Chondrocyte (in vitro differentiated cells): Measurements from ENCODE around the gene NELL2. TPM values are rescaled to one million over a fixed set of nuclear protein-coding genes. Genes with fewer than 3 reads are reported as not detected.

Source experiments
- DNase-seq: peaks from one replicate; pipeline ENCODE4 v3.0.0; 2021; ENCODE audit warnings: mixed read lengths, low spot score
- H3K27ac Mint-ChIP-seq: one replicate; pipeline ENCODE4 v1.8.0; 2021; ENCODE audit warnings: mild to moderate bottlenecking, moderate library complexity, mixed read lengths; ENCODE audit not compliant: unreplicated experiment
- H3K27me3 Mint-ChIP-seq: 2 replicates; pipeline ENCODE4 v1.8.0; 2021; ENCODE audit warnings: low read depth, mixed read lengths
- H3K36me3 Mint-ChIP-seq: 2 replicates; pipeline ENCODE4 v1.8.0; 2021; ENCODE audit warnings: low read depth, mixed read lengths
- H3K4me1 Mint-ChIP-seq: 2 replicates; pipeline ENCODE4 v1.8.0; 2021; ENCODE audit warnings: low read depth, mild to moderate bottlenecking, mixed read lengths
- H3K4me3 Mint-ChIP-seq: one replicate; pipeline ENCODE4 v1.8.0; 2021; ENCODE audit warnings: mild to moderate bottlenecking, moderate library complexity, mixed read lengths; ENCODE audit not compliant: unreplicated experiment
- H3K9me3 Mint-ChIP-seq: 2 replicates; pipeline ENCODE4 v1.8.0; 2021; ENCODE audit warnings: low read depth, mixed read lengths
- total RNA-seq: library from RNA; stranded (reverse); gene quantifications from 3 replicates; pipeline ENCODE4 v1.2.1, GENCODE V29; 2021
- TF ChIP-seq, protein P1 (sequence below): fragments of 200-600 bp; sonication (generic); IDR thresholded peaks from 2 replicates; pipeline ENCODE4 v1.5.0; 2021; ENCODE audit warnings: antibody characterized with exemption, mild to moderate bottlenecking, moderate library complexity

Gene NELL2
- total RNA-seq, 1 donor from 2014 or later: not detected

- H3K4me1 Mint-ChIP-seq: no peaks in the 10 kb centered on the region
- no peak overlapping the region for H3K4me3 Mint-ChIP-seq
- H3K27me3 Mint-ChIP-seq: peaks cover 2% of the 10 kb centered on the region
- no peaks in the 10 kb centered on the region for H3K9me3 Mint-ChIP-seq
- H3K36me3 Mint-ChIP-seq: peaks cover 2% of the 10 kb centered on the region
- TF ChIP-seq, protein P1, sequence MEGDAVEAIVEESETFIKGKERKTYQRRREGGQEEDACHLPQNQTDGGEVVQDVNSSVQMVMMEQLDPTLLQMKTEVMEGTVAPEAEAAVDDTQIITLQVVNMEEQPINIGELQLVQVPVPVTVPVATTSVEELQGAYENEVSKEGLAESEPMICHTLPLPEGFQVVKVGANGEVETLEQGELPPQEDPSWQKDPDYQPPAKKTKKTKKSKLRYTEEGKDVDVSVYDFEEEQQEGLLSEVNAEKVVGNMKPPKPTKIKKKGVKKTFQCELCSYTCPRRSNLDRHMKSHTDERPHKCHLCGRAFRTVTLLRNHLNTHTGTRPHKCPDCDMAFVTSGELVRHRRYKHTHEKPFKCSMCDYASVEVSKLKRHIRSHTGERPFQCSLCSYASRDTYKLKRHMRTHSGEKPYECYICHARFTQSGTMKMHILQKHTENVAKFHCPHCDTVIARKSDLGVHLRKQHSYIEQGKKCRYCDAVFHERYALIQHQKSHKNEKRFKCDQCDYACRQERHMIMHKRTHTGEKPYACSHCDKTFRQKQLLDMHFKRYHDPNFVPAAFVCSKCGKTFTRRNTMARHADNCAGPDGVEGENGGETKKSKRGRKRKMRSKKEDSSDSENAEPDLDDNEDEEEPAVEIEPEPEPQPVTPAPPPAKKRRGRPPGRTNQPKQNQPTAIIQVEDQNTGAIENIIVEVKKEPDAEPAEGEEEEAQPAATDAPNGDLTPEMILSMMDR: no peak
- no peak for DNase-seq
- no peak overlapping the region for H3K27ac Mint-ChIP-seq
Measured at GRCh38 chr12:44537354-44537753, 338.8 kb downstream of the NELL2 start.

DNA sequence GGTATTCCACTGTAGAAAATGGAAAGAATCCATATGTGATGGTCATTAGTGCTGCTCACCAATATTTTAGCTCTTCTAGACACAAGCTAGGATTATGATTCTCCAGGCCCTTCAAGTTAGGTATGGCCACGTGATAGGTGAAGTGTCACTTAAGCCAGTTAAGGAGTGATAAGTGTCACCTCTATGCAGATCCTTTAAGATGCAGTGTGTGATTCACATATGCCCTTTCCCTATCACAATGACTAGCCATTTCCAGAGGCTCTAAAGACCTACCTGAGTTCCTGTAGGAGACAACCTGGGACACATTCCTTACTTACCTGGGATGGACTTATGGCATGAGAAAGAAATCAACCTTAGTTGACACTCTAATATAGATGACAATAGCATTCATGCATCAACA, 343.2 kb downstream of the NELL2 start:
- Mint-ChIP-seq H3K9me3 (no peaks in the 10 kb centered on the region), H3K36me3 (peaks cover 2% of the 10 kb centered on the region), H3K4me3 (no peak overlapping the region), H3K4me1 (no peaks in the 10 kb centered on the region), H3K27ac (no peak overlapping the region), H3K27me3 (no peaks in the 10 kb centered on the region)
- TF ChIP-seq, protein P1: no peak
- DNase-seq: no peak

DNA sequence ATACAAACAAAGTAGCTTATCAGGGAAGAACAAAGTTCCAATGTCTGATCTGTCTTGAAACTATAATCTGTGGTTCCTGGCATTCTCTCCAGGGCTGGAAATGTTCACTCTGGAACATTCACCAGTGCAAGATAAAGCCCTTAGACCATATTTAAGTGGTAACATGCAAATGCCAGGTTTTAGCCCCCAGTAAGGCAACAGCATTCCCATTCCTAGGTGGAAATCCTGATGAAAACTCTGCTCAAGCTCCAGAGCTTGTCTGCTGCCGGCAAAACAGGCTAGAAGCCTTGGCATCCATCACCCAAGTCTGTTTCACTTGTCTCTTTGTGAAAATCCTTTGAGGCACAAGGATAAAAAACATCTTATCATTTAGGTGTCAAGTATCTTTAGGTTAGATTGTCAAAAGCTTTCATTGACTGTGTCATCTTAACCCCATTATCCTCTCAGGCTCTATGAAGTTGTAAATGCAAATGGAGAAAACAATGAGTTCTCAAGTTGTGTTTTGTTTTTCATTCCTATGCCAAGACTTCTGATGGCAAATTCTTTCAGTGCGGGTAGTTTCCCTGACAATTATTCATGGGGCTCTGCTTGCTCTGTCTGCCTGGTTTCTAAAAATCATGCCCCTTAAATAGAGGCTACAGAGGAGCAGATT, 344.7 kb downstream of the NELL2 start:
- Mint-ChIP-seq H3K36me3 (peaks cover 2% of the 10 kb centered on the region), H3K27me3 (no peaks in the 10 kb centered on the region), H3K4me1 (no peaks in the 10 kb centered on the region), H3K9me3 (no peaks in the 10 kb centered on the region), H3K27ac (no peak overlapping the region), H3K4me3 (no peak overlapping the region)
- TF ChIP-seq, protein P1: no peak
- no peak for DNase-seq

DNA sequence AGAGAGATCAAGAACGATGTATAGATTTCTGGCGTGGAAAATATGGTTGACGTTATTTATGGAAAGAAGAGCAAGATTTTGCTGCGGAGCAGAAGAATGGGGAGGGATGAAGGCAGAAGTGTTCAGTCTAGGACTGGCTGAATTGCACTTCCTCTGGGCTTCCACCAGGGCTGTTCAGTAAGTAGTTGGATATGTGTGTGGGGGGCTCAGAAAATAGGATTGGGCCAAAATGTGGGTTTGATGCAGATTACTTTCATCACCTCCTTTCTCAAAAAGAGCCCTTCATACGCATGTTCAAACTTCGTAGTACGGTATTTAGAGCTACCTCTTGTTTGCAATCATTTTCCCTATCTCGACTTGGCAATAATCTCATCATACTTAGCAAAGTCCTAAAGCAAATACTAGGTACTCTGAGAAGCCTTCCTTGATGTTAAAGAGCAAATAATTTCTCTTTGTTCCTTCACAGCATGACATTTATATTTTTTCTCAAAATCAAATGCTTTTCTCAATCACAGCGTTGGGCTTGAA, 349.4 kb downstream of the NELL2 start:
- Mint-ChIP-seq H3K9me3 (no peaks in the 10 kb centered on the region), H3K4me3 (no peak overlapping the region), H3K36me3 (no peaks in the 10 kb centered on the region), H3K27ac (no peak overlapping the region), H3K4me1 (peaks cover 3% of the 10 kb centered on the region), H3K27me3 (no peaks in the 10 kb centered on the region)
- TF ChIP-seq, protein P1: peak; percentile 14
- no peak for DNase-seq

DNA sequence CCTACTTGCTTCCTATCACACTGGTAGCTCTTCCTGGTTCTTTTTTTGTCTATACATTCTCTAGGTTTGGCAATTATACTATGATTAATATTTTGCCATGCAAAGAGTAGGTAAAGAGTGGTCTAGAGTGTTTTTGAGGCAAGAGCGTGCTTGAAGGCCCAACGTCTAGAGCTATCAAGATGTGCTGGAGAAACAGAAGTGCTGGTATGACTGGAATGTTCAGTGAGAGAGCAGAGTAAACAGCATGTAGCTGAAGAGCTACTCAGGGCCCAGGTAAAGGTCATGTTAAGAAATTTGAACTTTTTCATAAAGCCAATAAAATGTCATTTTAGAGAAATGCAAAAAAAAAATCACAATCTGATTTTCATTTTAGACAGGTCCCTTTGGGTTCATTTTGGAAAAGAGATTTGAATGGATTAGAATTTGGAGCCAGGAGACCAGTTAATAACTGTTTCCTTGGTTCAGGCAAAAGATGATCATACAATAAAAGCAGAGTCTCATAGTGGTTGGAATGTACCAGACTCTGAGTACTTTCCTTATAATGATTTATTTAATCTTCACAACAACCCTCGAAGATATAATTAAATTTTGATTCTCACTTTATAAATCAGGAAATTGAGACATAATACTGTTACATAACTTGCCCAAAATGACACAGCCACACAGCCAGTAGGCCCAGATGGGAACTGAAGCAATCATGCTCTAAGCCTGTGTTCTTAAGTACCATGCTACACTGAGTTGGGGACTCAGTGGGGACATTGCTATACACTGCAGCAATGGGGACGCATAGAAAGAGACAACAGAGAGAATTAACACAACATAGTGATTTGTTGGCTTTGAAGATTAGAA, 350.1 kb downstream of the NELL2 start:
- H3K4me3 Mint-ChIP-seq: no peak overlapping the region
- no peaks in the 10 kb centered on the region for H3K27me3 Mint-ChIP-seq
- no peaks in the 10 kb centered on the region for H3K36me3 Mint-ChIP-seq
- TF ChIP-seq, protein P1: no peak
- peaks cover 3% of the 10 kb centered on the region for H3K4me1 Mint-ChIP-seq
- H3K27ac Mint-ChIP-seq: peak overlapping the region; percentile 14
- DNase-seq: no peak
- H3K9me3 Mint-ChIP-seq: no peaks in the 10 kb centered on the region
